KMS-11 (cell line): ENCODE measurements around the gene DLL4.

Experiments
- H2AFZ ChIP-seq: fragments of 200-600 bp; sonication (generic); 2 replicates; pipeline ENCODE4 v1.6.1; 2016; ENCODE audit warnings: antibody characterized with exemption, mixed run types, low read depth
- H3K27ac ChIP-seq: fragments of 200-600 bp; sonication (generic); 2 replicates; pipeline ENCODE4 v1.6.1; 2016; ENCODE audit warnings: mild to moderate bottlenecking, mixed run types
- H3K27me3 ChIP-seq: fragments of 200-600 bp; sonication (generic); 2 replicates; pipeline ENCODE4 v1.6.1; 2017; ENCODE audit warnings: mild to moderate bottlenecking, low read depth, mixed run types, moderate library complexity; ENCODE audit not compliant: insufficient read depth
- H3K36me3 ChIP-seq: fragments of 200-600 bp; sonication (generic); 2 replicates; pipeline ENCODE4 v1.6.1; 2017; ENCODE audit warnings: mild to moderate bottlenecking, mixed run types; ENCODE audit not compliant: insufficient read depth
- H3K4me1 ChIP-seq: fragments of 200-600 bp; sonication (generic); 2 replicates; pipeline ENCODE4 v1.6.1; 2016; ENCODE audit warnings: mild to moderate bottlenecking, low read depth, mixed run types; ENCODE audit not compliant: poor library complexity, severe bottlenecking
- H3K4me2 ChIP-seq: fragments of 200-600 bp; sonication (generic); 2 replicates; pipeline ENCODE4 v1.7.0; 2016; ENCODE audit warnings: mild to moderate bottlenecking, mixed run types
- H3K4me3 ChIP-seq: fragments of 200-600 bp; sonication (generic); IDR thresholded peaks from 2 replicates; pipeline ENCODE4 v1.6.1; 2017; ENCODE audit warnings: low read depth, low read length, mixed read lengths; ENCODE audit not compliant: insufficient read depth
- H3K79me2 ChIP-seq: fragments of 200-600 bp; sonication (generic); 2 replicates; pipeline ENCODE4 v1.6.1; 2016; ENCODE audit warnings: low read depth, mixed run types; ENCODE audit not compliant: insufficient read depth
- H3K9ac ChIP-seq: fragments of 200-600 bp; sonication (generic); 2 replicates; pipeline ENCODE4 v1.6.1; 2016; ENCODE audit warnings: mild to moderate bottlenecking, mixed run types
- H4K20me1 ChIP-seq: fragments of 200-600 bp; sonication (generic); 2 replicates; pipeline ENCODE4 v1.6.1; 2016; ENCODE audit warnings: mild to moderate bottlenecking, mixed run types; ENCODE audit not compliant: insufficient read depth
- TF ChIP-seq, protein P1 (sequence below): fragments of 200-600 bp; sonication (generic); conservative IDR thresholded peaks from 2 replicates; pipeline ENCODE4 v1.6.1; 2017; ENCODE audit warnings: low read depth, mild to moderate bottlenecking, antibody characterized with exemption, low read length, moderate library complexity, mixed read lengths

The DLL4 gene

DNA sequence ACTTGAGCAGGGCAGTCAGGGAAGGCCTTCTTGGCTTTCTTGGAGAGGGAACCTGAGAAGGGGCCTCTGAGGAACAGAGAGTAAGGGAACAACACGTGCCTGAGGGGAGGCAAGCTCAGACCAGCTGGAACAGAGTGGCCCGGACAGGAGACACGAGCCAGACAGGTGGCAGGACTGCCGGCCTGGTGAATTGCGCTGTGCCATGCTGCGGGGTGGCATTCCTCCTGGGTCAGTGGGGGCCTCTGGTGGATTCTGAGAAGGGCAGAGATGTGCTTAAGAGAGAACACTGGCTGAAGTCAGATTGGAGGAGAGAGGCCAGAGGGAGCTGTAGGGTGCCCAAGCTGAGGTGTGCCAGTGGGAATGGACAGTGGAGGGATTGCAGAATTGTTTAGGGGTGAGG lies 29.0 kb downstream of the DLL4 start:
- Histone ChIP-seq H3K36me3 (no peaks in the 10 kb centered on the region), H3K27me3 (no peaks in the 10 kb centered on the region), H3K9ac (no peak overlapping the region), H3K27ac (no peak overlapping the region), H4K20me1 (no peaks in the 10 kb centered on the region), H3K4me3 (no peak overlapping the region), H3K4me1 (peaks cover 23% of the 10 kb centered on the region), H3K4me2 (no peak overlapping the region), H2AFZ (no peak overlapping the region), H3K79me2 (no peaks in the 10 kb centered on the region)
- TF ChIP-seq, protein P1, sequence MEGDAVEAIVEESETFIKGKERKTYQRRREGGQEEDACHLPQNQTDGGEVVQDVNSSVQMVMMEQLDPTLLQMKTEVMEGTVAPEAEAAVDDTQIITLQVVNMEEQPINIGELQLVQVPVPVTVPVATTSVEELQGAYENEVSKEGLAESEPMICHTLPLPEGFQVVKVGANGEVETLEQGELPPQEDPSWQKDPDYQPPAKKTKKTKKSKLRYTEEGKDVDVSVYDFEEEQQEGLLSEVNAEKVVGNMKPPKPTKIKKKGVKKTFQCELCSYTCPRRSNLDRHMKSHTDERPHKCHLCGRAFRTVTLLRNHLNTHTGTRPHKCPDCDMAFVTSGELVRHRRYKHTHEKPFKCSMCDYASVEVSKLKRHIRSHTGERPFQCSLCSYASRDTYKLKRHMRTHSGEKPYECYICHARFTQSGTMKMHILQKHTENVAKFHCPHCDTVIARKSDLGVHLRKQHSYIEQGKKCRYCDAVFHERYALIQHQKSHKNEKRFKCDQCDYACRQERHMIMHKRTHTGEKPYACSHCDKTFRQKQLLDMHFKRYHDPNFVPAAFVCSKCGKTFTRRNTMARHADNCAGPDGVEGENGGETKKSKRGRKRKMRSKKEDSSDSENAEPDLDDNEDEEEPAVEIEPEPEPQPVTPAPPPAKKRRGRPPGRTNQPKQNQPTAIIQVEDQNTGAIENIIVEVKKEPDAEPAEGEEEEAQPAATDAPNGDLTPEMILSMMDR = no peak

DNA sequence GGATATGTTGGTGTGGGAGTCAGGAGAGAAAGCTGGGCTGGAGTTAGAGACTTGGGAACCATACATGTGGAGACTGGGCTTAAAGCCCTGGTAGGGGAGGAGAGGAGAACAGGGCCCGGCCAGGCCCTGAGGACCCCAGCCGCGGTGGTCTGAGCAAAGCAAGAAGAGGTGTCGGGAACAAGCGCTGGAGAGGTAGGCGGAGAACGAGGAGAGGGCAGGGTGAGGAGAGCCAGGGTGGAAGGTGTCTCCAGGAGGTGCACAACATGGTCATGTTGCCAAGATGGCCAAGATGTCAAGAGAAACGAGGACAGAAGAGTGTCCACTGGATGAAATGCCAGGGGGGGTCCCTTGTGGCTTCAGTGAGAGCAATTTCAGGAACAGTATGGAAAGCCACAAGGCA lies 29.6 kb downstream of the DLL4 start:
- H4K20me1 ChIP-seq = no peaks in the 10 kb centered on the region
- H2AFZ ChIP-seq = no peak overlapping the region
- H3K79me2 ChIP-seq = no peaks in the 10 kb centered on the region
- H3K4me3 ChIP-seq = no peak overlapping the region
- no peaks in the 10 kb centered on the region for H3K36me3 ChIP-seq
- H3K9ac ChIP-seq = no peak overlapping the region
- H3K4me2 ChIP-seq = no peak overlapping the region
- H3K27me3 ChIP-seq = no peaks in the 10 kb centered on the region
- TF ChIP-seq, protein P1 = no peak
- no peak overlapping the region for H3K27ac ChIP-seq
- peaks cover 20% of the 10 kb centered on the region for H3K4me1 ChIP-seq

DNA sequence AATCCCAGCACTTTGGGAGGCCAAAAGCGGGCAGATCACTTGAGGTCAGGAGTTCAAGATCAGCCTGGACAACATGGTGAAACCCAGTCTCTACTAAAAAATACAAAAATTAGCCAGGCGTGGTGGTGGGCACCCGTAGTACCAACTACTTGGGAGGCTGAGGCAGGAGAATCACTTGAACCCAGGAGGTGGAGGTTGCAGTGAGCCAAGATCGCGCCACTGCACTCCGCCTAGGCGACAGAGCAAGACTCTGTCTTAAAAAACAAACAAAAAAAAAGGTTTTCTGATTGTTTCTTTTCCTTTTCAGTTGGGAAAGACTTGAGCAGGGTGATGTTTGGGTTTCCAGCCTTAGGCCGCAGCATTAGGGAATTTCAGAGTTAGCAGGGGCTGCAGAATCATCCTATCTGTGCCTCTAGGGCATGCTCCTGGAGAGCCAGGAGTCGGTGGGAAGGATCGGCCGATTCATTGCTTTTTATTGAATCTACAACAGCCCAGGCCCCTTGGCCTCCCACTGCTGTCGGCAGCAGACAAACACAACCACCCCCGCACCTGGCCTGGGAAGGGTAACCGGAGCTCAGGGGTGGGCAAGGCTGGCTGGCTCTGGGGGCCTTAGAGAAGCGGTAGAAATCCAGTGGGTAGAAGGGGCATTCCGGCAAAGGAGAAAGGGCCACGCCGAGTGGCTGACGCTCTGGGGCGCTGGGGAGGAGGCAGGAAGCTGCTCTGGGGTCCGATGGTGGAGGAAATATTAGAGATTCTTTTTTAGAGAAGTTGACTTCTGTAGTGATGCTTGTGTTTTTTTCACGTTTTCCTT lies 30.4 kb downstream of the DLL4 start:
- H3K79me2 ChIP-seq = no peaks in the 10 kb centered on the region
- no peak overlapping the region for H3K27ac ChIP-seq
- no peak overlapping the region for H2AFZ ChIP-seq
- H3K36me3 ChIP-seq = no peaks in the 10 kb centered on the region
- peaks cover 12% of the 10 kb centered on the region for H3K4me1 ChIP-seq
- no peak overlapping the region for H3K9ac ChIP-seq
- H4K20me1 ChIP-seq = no peaks in the 10 kb centered on the region
- TF ChIP-seq, protein P1 = no peak
- H3K4me3 ChIP-seq = no peak overlapping the region
- no peaks in the 10 kb centered on the region for H3K27me3 ChIP-seq
- H3K4me2 ChIP-seq = no peak overlapping the region

DNA sequence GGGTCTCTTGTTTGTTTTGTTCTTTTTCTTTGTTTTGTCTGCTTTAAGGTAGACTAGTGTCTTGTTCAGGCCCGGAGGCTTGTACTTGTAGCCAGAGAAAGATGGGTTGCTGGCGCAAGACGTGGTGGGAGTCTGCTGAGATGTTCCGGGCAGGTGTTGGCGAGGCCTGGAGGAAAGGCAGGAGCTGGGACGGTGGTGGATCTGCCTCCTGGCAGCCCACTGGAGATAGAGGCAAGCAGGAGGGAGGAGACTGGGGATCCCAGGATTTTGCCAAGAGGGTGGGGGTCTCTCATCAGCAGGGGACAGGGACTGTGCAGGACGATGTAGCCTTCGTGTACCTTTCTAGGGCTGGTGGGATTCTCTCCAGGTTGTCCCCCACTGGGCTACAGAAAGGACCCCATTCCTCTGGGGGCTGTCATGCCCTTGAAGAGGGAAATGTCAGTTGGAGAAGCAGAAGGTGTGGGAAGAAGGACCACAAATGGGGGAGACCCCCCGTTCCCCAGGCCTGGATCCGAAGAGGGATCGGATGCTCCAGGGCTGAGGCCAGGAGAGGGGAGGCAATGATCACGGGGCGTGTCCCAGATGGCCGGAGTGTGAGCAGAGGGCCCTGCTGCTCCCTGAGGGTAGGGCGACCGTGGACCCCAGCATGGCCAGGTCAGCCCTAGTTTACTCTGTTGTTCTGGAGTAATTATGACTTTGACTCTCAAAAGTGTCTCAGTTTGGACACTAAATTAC lies 31.2 kb downstream of the DLL4 start:
- Histone ChIP-seq H3K36me3 (no peaks in the 10 kb centered on the region), H3K27ac (no peak overlapping the region), H3K27me3 (no peaks in the 10 kb centered on the region), H4K20me1 (no peaks in the 10 kb centered on the region), H3K4me3 (no peak overlapping the region), H3K4me2 (no peak overlapping the region), H2AFZ (no peak overlapping the region), H3K4me1 (peaks cover 4% of the 10 kb centered on the region), H3K79me2 (no peaks in the 10 kb centered on the region), H3K9ac (no peak overlapping the region)
- TF ChIP-seq, protein P1 = no peak
